ENCODE results near the gene MORN1. TPM values are rescaled to one million over a fixed set of nuclear protein-coding genes. Genes with fewer than 3 reads are reported as not detected.
A peak's percentile ranks its signal among the peaks of the same experiment; 100 is the strongest.

The MORN1 gene
- total RNA-seq, 1 donor from 2014 or later = 24.3 TPM

GRCh38 chr1:2275796-2276536, 115.4 kb downstream of the MORN1 start:
- H3K4me3 Mint-ChIP-seq = no peak overlapping the region
- TF ChIP-seq, protein P1, sequence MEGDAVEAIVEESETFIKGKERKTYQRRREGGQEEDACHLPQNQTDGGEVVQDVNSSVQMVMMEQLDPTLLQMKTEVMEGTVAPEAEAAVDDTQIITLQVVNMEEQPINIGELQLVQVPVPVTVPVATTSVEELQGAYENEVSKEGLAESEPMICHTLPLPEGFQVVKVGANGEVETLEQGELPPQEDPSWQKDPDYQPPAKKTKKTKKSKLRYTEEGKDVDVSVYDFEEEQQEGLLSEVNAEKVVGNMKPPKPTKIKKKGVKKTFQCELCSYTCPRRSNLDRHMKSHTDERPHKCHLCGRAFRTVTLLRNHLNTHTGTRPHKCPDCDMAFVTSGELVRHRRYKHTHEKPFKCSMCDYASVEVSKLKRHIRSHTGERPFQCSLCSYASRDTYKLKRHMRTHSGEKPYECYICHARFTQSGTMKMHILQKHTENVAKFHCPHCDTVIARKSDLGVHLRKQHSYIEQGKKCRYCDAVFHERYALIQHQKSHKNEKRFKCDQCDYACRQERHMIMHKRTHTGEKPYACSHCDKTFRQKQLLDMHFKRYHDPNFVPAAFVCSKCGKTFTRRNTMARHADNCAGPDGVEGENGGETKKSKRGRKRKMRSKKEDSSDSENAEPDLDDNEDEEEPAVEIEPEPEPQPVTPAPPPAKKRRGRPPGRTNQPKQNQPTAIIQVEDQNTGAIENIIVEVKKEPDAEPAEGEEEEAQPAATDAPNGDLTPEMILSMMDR (IDR thresholded peaks at IDR 0.05; ENCODE audit: unreplicated experiment) = no peak
- H3K9me3 Mint-ChIP-seq = no peaks in the 10 kb centered on the region
- DNase-seq (ENCODE audit: low spot score in 2 of 2, unreplicated experiment in 2 of 2) = no peak
- H3K4me1 Mint-ChIP-seq = peaks cover 66% of the 10 kb centered on the region
- H3K36me3 Mint-ChIP-seq = peaks cover 6% of the 10 kb centered on the region
- no peaks in the 10 kb centered on the region for H3K27me3 Mint-ChIP-seq (ENCODE audit: low read depth)
- peak overlapping the region; percentile 93 for H3K27ac Mint-ChIP-seq

DNA sequence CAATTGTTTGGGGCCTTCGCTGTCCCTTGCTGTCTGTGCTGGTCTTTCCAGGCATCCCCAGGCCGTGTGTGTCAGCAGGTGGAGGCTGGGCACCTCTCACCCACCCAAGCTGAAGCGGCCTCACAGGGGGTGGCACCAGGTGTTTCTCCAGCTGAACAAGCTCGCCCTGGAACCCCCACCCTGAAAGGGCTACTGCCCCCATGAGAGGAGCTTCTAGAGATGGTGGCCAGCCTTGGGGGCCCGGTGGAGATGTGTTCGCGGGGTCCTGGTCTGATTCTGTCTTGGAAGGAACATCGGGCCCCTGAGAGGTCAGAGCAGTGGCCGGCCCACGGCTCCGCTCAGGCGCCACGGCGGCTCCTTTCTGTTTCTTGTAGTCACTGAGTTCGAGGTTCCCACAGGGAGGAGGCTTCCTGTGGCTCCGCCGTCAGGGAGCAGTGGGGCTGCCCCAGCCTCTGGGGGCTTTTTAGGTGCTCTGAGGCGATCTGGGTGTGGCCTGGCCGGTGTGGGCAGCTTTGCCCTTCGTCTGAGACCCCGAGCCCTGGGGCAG, 116.4 kb downstream of the MORN1 start:
- Mint-ChIP-seq H3K27ac (peak overlapping the region; percentile 88), H3K4me1 (peaks cover 74% of the 10 kb centered on the region)

GRCh38 chr1:2274231-2274928, 117.0 kb downstream of the MORN1 start:
- H3K27ac Mint-ChIP-seq = peak overlapping the region; percentile 88
- peaks cover 70% of the 10 kb centered on the region for H3K4me1 Mint-ChIP-seq
- no peaks in the 10 kb centered on the region for H3K27me3 Mint-ChIP-seq (ENCODE audit: low read depth)
- no peak for DNase-seq (ENCODE audit: low spot score in 2 of 2, unreplicated experiment in 2 of 2)
- H3K36me3 Mint-ChIP-seq = peaks cover 2% of the 10 kb centered on the region
- H3K9me3 Mint-ChIP-seq = no peaks in the 10 kb centered on the region
- TF ChIP-seq, protein P1 (IDR thresholded peaks at IDR 0.05; ENCODE audit: unreplicated experiment) = no peak
- H3K4me3 Mint-ChIP-seq = no peak overlapping the region

More for the DNA sequence above, 116.4 kb downstream of the MORN1 start:
- TF ChIP-seq, protein P1 (IDR thresholded peaks at IDR 0.05; ENCODE audit: unreplicated experiment) = no peak
- no peak for DNase-seq (ENCODE audit: low spot score in 2 of 2, unreplicated experiment in 2 of 2)
- no peak overlapping the region for H3K4me3 Mint-ChIP-seq
- H3K9me3 Mint-ChIP-seq = no peaks in the 10 kb centered on the region
- peaks cover 6% of the 10 kb centered on the region for H3K36me3 Mint-ChIP-seq
- no peaks in the 10 kb centered on the region for H3K27me3 Mint-ChIP-seq (ENCODE audit: low read depth)

DNA sequence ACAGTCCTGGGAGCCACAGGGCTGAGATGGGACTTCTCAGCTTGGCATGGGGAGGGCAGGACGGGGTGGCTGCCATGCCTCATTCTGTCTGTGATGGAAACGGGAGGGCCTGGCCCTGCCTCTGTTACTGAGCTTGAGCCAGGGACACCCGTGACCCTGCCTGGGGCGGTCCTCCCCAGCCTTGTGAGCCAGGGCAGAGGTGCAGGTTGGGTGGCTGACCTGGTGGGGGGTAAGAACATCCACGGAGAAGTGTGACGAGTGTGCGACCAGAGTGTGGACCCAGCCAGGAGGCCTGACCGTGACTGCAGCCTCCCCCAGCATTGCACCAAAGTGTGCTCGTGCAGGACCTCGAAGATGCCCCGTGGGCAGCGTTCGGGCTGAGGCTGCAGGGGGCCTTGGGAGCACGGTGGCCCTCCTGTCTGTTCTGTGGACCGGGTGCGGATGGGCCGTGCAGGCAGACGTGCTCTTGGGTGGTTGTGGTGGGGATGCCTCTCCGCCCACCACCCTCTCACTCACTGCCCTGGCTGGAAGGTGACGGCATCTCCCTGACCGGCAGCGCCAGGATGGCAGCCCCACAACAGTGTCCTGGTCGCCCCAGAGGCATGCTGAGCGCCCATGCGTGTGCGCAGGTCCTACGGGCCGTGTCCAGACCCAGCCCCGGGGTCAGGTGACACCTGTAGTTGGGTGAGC, 117.8 kb downstream of the MORN1 start:
- Mint-ChIP-seq H3K27me3 (ENCODE audit: low read depth) (no peaks in the 10 kb centered on the region), H3K4me3 (no peak overlapping the region), H3K4me1 (peaks cover 70% of the 10 kb centered on the region), H3K9me3 (no peaks in the 10 kb centered on the region), H3K27ac (peak overlapping the region; percentile 93), H3K36me3 (peaks cover 2% of the 10 kb centered on the region)
- TF ChIP-seq, protein P1 (IDR thresholded peaks at IDR 0.05; ENCODE audit: unreplicated experiment) = no peak
- DNase-seq (ENCODE audit: low spot score in 2 of 2, unreplicated experiment in 2 of 2) = no peak

DNA sequence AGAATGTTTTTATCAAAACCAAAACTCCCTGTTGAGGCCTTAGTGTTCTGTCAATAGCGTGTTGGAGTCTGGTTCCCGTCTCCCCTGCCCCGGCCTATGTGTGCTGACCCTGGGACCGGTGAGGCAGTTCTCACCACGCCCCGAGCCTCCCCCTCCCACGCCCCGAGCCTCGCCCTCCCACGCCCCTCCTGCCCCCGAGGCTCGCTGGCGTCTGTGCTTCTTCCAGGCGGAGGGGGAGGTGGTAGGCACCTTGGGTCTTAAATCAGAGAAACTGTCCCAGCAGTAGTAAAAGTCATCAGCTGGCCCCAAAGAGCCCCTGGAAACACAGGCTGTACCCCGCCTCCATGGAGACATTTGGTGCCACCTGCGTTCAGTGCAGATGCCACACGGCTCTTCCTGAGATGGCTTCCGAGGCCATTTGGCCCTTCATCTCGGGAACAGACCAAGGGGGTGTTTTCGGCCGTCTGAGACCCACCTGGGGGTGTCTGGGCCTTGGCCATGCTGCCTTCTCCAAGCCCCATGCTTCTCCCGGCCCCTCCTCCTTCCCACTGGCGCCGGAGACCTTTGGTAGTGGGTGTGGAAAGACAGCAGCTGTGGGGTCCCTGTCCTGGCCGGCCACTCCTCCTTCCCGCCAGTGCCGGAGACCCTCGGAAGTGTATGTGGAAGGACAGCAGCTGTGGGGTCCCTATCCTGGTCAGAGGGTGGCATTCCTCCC, 118.5 kb downstream of the MORN1 start:
- DNase-seq (ENCODE audit: low spot score in 2 of 2, unreplicated experiment in 2 of 2) = no peak
- Mint-ChIP-seq H3K27me3 (ENCODE audit: low read depth) (no peaks in the 10 kb centered on the region), H3K9me3 (no peaks in the 10 kb centered on the region), H3K4me1 (peaks cover 65% of the 10 kb centered on the region), H3K4me3 (no peak overlapping the region), H3K36me3 (peaks cover 2% of the 10 kb centered on the region), H3K27ac (peak overlapping the region; percentile 93)
- TF ChIP-seq, protein P1 (IDR thresholded peaks at IDR 0.05; ENCODE audit: unreplicated experiment) = no peak

Measured in mesothelial cell of epicardium (in vitro differentiated cells).